Breast epithelium (tissue), 4 donors: ENCODE results near the gene TEAD1. TPM values are rescaled to one million over a fixed set of nuclear protein-coding genes. Genes with fewer than 3 reads are reported as not detected.

Source experiments
- DNase-seq, 2 donors: peaks; one replicate each; pipeline ENCODE4 v3.0.0-alpha.2; 2019; ENCODE audit warnings: low spot score in 2 of 2
- H3K27ac ChIP-seq, 2 donors: fragments of 200-600 bp; sonication (generic) in 1 of 2; one replicate each; pipeline ENCODE4 v1.5.1; 2016 to 2019; ENCODE audit warnings: mild to moderate bottlenecking in 1 of 2
- H3K27me3 ChIP-seq, 2 donors: fragments of 200-600 bp; sonication (generic) in 1 of 2; one replicate each; pipeline versions ENCODE4 v1.5.1 to v1.6.0; 2017 to 2019; ENCODE audit warnings: control low read depth in 1 of 2, mild to moderate bottlenecking in 1 of 2
- H3K36me3 ChIP-seq: fragments of 200-600 bp; one replicate; pipeline ENCODE4 v1.5.1; 2019
- H3K4me1 ChIP-seq, 2 donors: fragments of 200-600 bp; sonication (generic); one replicate each; pipeline ENCODE4 v1.5.1; 2016 to 2019; ENCODE audit warnings: control low read depth in 1 of 2
- H3K4me3 ChIP-seq, 3 donors: fragments of 200-600 bp; sonication (generic); 1 replicate in 2 of 3; 2 replicates in 1 of 3; pipeline ENCODE4 v1.5.1; 2016 to 2019; ENCODE audit warnings: mild to moderate bottlenecking in 3 of 3, moderate library complexity in 2 of 3
- H3K9me3 ChIP-seq, 2 donors: fragments of 200-600 bp; sonication (generic) in 1 of 2; one replicate each; pipeline ENCODE4 v1.5.1; 2016 to 2019; ENCODE audit warnings: control low read depth in 1 of 2
- POLR2A ChIP-seq: fragments of 450-650 bp; IDR thresholded peaks from one replicate; pipeline ENCODE4 v1.6.1; 2016; ENCODE audit warnings: antibody characterized with exemption, mild to moderate bottlenecking, moderate library complexity
- POLR2AphosphoS5 ChIP-seq, 3 donors: sonication (generic); formaldehyde crosslinking; IDR thresholded peaks; one replicate each; pipeline ENCODE4 v1.6.1; 2017; ENCODE audit warnings: antibody characterized with exemption in 3 of 3
- intact Hi-C: fragments of 100-400 bp; cut with DNase I; formaldehyde crosslinking; loops from one replicate; pipeline ENCODE4 v1.15.1; 2023; ENCODE audit warnings: low total_unique reads
- total RNA-seq, 3 donors: library from RNA; depleted of rRNA; stranded (reverse); fragments of >200 nt; gene quantifications; one replicate each; pipeline ENCODE4 v1.1.0, GENCODE V29; 2016
- TF ChIP-seq, protein P1 (sequence below), 3 donors: fragments of 450-650 bp; IDR thresholded peaks; one replicate each; pipeline ENCODE4 v1.5.1; 2016 to 2017; ENCODE audit warnings: antibody characterized with exemption in 3 of 3, mild to moderate bottlenecking in 3 of 3, moderate library complexity in 3 of 3

The TEAD1 gene
- total RNA-seq, 3 donors from 2014 or later, result 67.8 to 110 (median 80.1) TPM

DNA sequence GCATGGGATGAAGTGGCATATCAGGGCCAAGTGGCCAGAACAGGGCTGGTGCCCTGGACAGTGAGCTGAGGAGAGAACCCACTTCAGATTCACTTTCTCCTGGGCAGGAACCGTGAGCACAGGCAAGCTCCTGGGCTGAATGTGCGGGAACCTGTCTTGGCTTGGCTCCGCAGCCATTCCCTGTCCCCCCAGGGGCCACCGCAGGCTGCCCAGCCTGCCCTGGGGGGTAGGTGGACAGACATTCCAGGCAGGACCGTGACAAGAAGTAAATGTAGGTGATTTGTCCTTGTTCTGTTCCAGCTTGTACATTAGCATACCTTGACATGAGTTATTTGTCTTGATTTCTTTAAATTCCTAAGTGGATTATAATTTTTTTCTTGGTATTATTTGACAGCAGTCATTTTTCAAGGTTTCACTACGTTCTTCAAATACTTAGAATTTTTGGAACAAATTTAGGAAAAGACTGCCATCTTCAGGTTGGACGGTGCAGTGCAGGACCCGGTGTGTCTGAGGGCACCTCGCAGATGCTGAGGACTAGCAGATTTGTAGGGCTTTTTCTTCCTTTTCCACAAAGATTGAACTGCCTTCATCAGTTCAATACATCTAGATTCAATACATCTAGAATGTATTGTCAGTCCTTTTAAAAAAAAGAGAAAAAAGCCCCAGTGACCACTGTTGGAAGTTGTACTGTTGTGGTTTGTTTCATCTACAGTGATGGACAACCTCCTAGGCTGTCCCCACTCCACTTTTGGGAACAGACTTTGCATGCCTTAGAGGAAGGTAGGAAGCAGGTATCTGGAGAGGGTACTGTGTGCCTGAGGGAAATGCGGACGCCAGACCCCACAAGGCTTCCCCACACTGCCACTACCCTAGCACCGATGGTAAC is 219.8 kb downstream of the TEAD1 start:
- intact Hi-C loops, result loop anchor here (10.0 kb wide), 1 partner anchor 569 kb away; no protein-coding TSS in a partner anchor
- TF ChIP-seq POLR2A (no peak), POLR2AphosphoS5 (IDR thresholded peaks at IDR 0.05) (peak in 1 of 3 donors; percentile 11)
- TF ChIP-seq, protein P1, sequence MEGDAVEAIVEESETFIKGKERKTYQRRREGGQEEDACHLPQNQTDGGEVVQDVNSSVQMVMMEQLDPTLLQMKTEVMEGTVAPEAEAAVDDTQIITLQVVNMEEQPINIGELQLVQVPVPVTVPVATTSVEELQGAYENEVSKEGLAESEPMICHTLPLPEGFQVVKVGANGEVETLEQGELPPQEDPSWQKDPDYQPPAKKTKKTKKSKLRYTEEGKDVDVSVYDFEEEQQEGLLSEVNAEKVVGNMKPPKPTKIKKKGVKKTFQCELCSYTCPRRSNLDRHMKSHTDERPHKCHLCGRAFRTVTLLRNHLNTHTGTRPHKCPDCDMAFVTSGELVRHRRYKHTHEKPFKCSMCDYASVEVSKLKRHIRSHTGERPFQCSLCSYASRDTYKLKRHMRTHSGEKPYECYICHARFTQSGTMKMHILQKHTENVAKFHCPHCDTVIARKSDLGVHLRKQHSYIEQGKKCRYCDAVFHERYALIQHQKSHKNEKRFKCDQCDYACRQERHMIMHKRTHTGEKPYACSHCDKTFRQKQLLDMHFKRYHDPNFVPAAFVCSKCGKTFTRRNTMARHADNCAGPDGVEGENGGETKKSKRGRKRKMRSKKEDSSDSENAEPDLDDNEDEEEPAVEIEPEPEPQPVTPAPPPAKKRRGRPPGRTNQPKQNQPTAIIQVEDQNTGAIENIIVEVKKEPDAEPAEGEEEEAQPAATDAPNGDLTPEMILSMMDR (IDR thresholded peaks at IDR 0.05), result peak; percentile 75 to 91 (median 89)
- Histone ChIP-seq H3K4me1 (peaks cover 4 to 7% of the 10 kb centered on the region in 2 donors), H3K36me3 (no peaks in the 10 kb centered on the region), H3K27me3 (no peaks in the 10 kb centered on the region), H3K4me3 (peak overlapping the region in 1 of 3 donors; percentile 8), H3K9me3 (no peaks in the 10 kb centered on the region), H3K27ac (peak overlapping the region; percentile 31 to 74)
- peak; percentile 55 to 70 for DNase-seq

DNA sequence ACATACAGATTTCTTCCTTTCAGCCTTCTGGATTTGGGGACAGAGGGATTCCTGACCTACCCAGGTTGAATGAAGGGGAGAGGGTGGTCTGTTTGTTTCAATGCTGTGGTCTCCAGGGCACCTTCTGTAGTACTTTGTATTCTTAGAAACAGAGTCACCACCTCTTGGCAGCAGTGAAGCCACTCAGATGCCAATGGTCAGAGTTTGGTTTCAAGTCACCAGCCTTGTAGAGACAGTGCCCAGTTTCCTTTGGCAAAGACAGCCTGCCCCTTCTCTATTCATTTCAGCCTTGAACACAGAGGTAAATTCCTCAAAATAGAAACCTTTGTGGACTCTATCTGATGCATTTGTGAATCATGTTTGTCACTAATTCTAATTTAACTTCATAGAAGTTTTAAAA is 223.2 kb downstream of the TEAD1 start:
- Histone ChIP-seq H3K4me1 (peaks cover 4 to 7% of the 10 kb centered on the region in 2 donors), H3K27me3 (no peaks in the 10 kb centered on the region), H3K27ac (peak overlapping the region; percentile 35 to 66), H3K36me3 (no peaks in the 10 kb centered on the region), H3K4me3 (no peak overlapping the region), H3K9me3 (no peaks in the 10 kb centered on the region)
- intact Hi-C loops, result loop anchor here (10.0 kb wide), 1 partner anchor 573 kb away; no protein-coding TSS in a partner anchor
- DNase-seq, result peak in 1 of 2 donors; percentile 48
- TF ChIP-seq POLR2A (no peak), POLR2AphosphoS5 (IDR thresholded peaks at IDR 0.05) (no peak)
- TF ChIP-seq, protein P1 (IDR thresholded peaks at IDR 0.05), result no peak

DNA sequence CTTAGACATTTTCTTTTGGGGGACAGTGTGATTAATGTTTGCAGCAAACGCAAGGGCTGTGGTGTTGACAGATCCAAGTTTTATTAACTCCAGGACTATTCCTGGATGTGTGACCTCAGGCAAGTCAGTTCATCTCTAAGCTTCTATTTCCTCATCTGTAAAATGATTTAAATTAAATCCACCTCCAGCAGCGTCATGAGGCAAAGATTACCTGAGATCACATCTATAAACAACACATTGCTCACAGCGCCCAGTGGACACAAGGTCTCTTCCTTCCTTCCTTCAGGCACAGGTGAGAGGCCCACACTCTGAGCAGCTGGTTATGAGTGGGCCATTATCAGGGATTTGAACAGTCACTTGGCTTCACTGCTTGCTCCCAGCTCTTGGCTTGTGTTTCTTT is 223.6 kb downstream of the TEAD1 start:
- Histone ChIP-seq H3K27ac (peak overlapping the region; percentile 14 to 66), H3K36me3 (no peaks in the 10 kb centered on the region), H3K4me3 (no peak overlapping the region), H3K4me1 (peaks cover 4 to 7% of the 10 kb centered on the region in 2 donors), H3K27me3 (no peaks in the 10 kb centered on the region), H3K9me3 (no peaks in the 10 kb centered on the region)
- TF ChIP-seq POLR2A (no peak), POLR2AphosphoS5 (IDR thresholded peaks at IDR 0.05) (no peak)
- TF ChIP-seq, protein P1 (IDR thresholded peaks at IDR 0.05), result no peak
- intact Hi-C loops, result loop anchor here (10.0 kb wide), 1 partner anchor 573 kb away; no protein-coding TSS in a partner anchor
- DNase-seq, result no peak

DNA sequence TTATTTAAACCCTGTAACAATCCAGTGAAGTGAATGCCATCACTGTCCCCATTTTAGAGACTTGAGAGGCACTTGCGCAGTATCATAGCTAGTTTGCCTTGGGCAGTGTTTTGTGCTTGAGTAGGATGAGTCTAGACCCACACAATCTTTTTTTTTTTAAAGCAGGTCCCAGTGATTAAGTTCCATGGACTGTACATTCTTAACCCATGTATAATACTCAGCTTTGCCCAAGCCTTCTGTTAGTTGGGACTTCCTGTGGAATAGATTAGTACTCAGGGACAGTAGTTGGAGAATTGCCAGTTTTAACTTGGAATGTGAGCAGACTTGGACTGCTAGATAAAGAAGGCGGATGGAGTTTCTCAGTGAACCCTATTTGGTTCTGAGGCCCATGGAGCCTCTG is 226.3 kb downstream of the TEAD1 start:
- Histone ChIP-seq H3K27ac (no peak overlapping the region), H3K27me3 (no peaks in the 10 kb centered on the region), H3K9me3 (no peaks in the 10 kb centered on the region), H3K4me3 (no peak overlapping the region), H3K4me1 (peaks cover 0 to 7% of the 10 kb centered on the region in 2 donors), H3K36me3 (no peaks in the 10 kb centered on the region)
- TF ChIP-seq POLR2AphosphoS5 (IDR thresholded peaks at IDR 0.05) (no peak), POLR2A (no peak)
- TF ChIP-seq, protein P1 (IDR thresholded peaks at IDR 0.05), result no peak
- intact Hi-C loops, result no loop called here
- DNase-seq, result no peak

DNA sequence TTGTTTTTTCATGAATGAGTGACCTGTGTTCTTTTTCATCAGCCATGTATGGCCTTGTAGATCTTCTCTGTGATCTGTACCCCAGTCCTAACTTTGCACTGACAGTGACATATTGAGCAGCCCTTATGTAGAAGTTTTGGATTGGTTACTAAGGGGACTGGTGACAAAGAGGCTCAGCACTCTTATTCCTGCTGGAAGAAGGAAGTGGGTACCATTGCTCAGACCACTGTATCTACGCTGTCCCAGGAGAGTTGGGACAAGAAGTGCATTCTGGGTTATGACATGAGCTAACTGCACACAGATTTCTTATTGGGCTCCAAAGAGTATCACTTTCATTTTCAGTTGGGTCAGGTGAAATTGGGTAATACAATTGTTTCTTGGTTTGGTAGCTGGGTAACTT is 227.1 kb downstream of the TEAD1 start:
- no peaks in the 10 kb centered on the region for H3K27me3 ChIP-seq
- H3K4me3 ChIP-seq, result no peak overlapping the region
- TF ChIP-seq, protein P1 (IDR thresholded peaks at IDR 0.05), result no peak
- TF ChIP-seq POLR2A (no peak), POLR2AphosphoS5 (IDR thresholded peaks at IDR 0.05) (no peak)
- no peak for DNase-seq
- H3K4me1 ChIP-seq, result peaks cover 0 to 7% of the 10 kb centered on the region in 2 donors
- no peaks in the 10 kb centered on the region for H3K9me3 ChIP-seq
- H3K36me3 ChIP-seq, result no peaks in the 10 kb centered on the region
- no peak overlapping the region for H3K27ac ChIP-seq
- intact Hi-C loops, result no loop called here
